ENCODE results near the gene CASQ2. TPM values are rescaled to one million over a fixed set of nuclear protein-coding genes. Genes with fewer than 3 reads are reported as not detected.

The CASQ2 gene
- total RNA-seq, 1 experiment from 2014 or later, result not detected

- BruUV-seq (replicated peaks), result no TSS peak
- H3K27me3 Mint-ChIP-seq (ENCODE audit: insufficient read depth, unreplicated experiment), result no peaks in the 10 kb centered on the region
- CTCF ChIA-PET, result interaction anchor here (0.6 kb wide), 1 partner anchor 138 kb away, joined by 3 read pairs; no protein-coding TSS in a partner anchor
- no peaks in the 10 kb centered on the region for H3K9me3 Mint-ChIP-seq (ENCODE audit: unreplicated experiment)
- H3K36me3 Mint-ChIP-seq (ENCODE audit: insufficient read depth, unreplicated experiment), result peaks cover 24% of the 10 kb centered on the region
- no peak for DNase-seq (ENCODE audit: unreplicated experiment)
- TF ChIP-seq CTCF (IDR thresholded peaks at IDR 0.05; ENCODE audit: unreplicated experiment), result no peak
- peaks cover 18% of the 10 kb centered on the region for H3K4me1 Mint-ChIP-seq (ENCODE audit: insufficient read depth, unreplicated experiment)
- H3K4me3 Mint-ChIP-seq (ENCODE audit: unreplicated experiment), result no peak overlapping the region
- POLR2A ChIA-PET, result interaction anchor here (1.1 kb wide), 1 partner anchor 14 kb away, joined by 3 read pairs; no protein-coding TSS in a partner anchor
- H3K27ac Mint-ChIP-seq (ENCODE audit: low read depth, unreplicated experiment), result no peak overlapping the region
- intact Hi-C loops (cut with micrococcal nuclease), result no loop called here
These were observed 85.7 kb downstream of the CASQ2 start for GRCh38 chr1:115682792-115683191.

- H3K27ac Mint-ChIP-seq (ENCODE audit: low read depth, unreplicated experiment), result peak overlapping the region; percentile 68
- no peak overlapping the region for H3K4me3 Mint-ChIP-seq (ENCODE audit: unreplicated experiment)
- POLR2A ChIA-PET, result interaction anchor here (0.6 to 2.6 kb wide), 3 partner anchors 13 to 39 kb away, joined by 3 to 18 read pairs (median 3); partner anchors contain the start of gene VANGL1
- H3K4me1 Mint-ChIP-seq (ENCODE audit: insufficient read depth, unreplicated experiment), result peaks cover 18% of the 10 kb centered on the region
- H3K36me3 Mint-ChIP-seq (ENCODE audit: insufficient read depth, unreplicated experiment), result peaks cover 17% of the 10 kb centered on the region
- DNase-seq (ENCODE audit: unreplicated experiment), result no peak
- BruUV-seq (replicated peaks), result no TSS peak
- CTCF ChIA-PET, result interaction anchor here (0.9 to 1.7 kb wide), 2 partner anchors 26 to 38 kb away, joined by 3 to 6 read pairs; no protein-coding TSS in a partner anchor
- no peaks in the 10 kb centered on the region for H3K27me3 Mint-ChIP-seq (ENCODE audit: insufficient read depth, unreplicated experiment)
- TF ChIP-seq CTCF (IDR thresholded peaks at IDR 0.05; ENCODE audit: unreplicated experiment), result no peak
- intact Hi-C loops (cut with micrococcal nuclease), result no loop called here
- no peaks in the 10 kb centered on the region for H3K9me3 Mint-ChIP-seq (ENCODE audit: unreplicated experiment)
These were observed 87.8 kb downstream of the CASQ2 start for GRCh38 chr1:115680730-115681111.

DNA sequence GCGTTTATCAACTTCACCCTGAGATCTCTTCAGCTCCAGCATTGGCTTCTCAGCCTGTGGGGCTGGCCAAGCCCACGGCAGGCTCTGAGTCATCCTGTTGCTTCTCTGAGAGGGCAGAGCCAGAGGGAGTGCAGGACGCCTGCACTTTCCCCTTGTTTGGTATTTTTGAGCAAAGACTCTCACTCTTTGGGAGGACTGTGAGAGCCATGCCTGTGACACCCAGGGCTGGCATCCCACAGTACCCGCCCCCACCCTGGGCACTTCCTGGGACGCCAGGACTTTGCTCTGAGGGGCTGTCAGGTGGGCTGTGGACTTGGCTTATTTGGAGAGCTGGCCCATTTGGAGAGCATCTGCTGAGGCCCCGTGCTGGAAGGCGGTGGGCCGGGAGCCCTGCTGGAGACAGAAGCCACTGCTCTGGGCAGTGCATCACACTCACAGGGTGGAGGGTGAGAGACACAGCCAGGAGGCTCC is 89.3 kb downstream of the CASQ2 start:
- TF ChIP-seq CTCF (IDR thresholded peaks at IDR 0.05; ENCODE audit: unreplicated experiment), result no peak
- CTCF ChIA-PET, result interaction anchor here (0.6 to 1.5 kb wide), 6 partner anchors 10 to 302 kb away, joined by 3 to 9 read pairs (median 4); no protein-coding TSS in a partner anchor
- Mint-ChIP-seq H3K36me3 (ENCODE audit: insufficient read depth, unreplicated experiment) (peaks cover 16% of the 10 kb centered on the region), H3K4me1 (ENCODE audit: insufficient read depth, unreplicated experiment) (peaks cover 18% of the 10 kb centered on the region), H3K9me3 (ENCODE audit: unreplicated experiment) (no peaks in the 10 kb centered on the region), H3K4me3 (ENCODE audit: unreplicated experiment) (peak overlapping the region; percentile 44), H3K27ac (ENCODE audit: low read depth, unreplicated experiment) (peak overlapping the region; percentile 68), H3K27me3 (ENCODE audit: insufficient read depth, unreplicated experiment) (no peaks in the 10 kb centered on the region)
- peak; percentile 81 for DNase-seq (ENCODE audit: unreplicated experiment)
- POLR2A ChIA-PET, result interaction anchor here (0.6 to 2.6 kb wide), 8 partner anchors 8 to 1266 kb away, joined by 3 to 18 read pairs (median 3); partner anchors contain the start of gene VANGL1
- intact Hi-C loops (cut with micrococcal nuclease), result no loop called here
- no TSS peak for BruUV-seq (replicated peaks)

GRCh38 chr1:115678141-115678540 is 90.4 kb downstream of the CASQ2 start:
- peaks cover 13% of the 10 kb centered on the region for H3K36me3 Mint-ChIP-seq (ENCODE audit: insufficient read depth, unreplicated experiment)
- intact Hi-C loops (cut with micrococcal nuclease), result no loop called here
- H3K4me3 Mint-ChIP-seq (ENCODE audit: unreplicated experiment), result no peak overlapping the region
- no peaks in the 10 kb centered on the region for H3K27me3 Mint-ChIP-seq (ENCODE audit: insufficient read depth, unreplicated experiment)
- peaks cover 18% of the 10 kb centered on the region for H3K4me1 Mint-ChIP-seq (ENCODE audit: insufficient read depth, unreplicated experiment)
- H3K27ac Mint-ChIP-seq (ENCODE audit: low read depth, unreplicated experiment), result peak overlapping the region; percentile 35
- ChIA-PET CTCF (interaction anchor here (0.7 to 1.5 kb wide), 5 partner anchors 9 to 303 kb away, joined by 3 to 9 read pairs (median 3); no protein-coding TSS in a partner anchor), POLR2A (interaction anchor here (1.0 to 1.1 kb wide), 2 partner anchors 8 to 9 kb away, joined by 3 to 4 read pairs; no protein-coding TSS in a partner anchor)
- H3K9me3 Mint-ChIP-seq (ENCODE audit: unreplicated experiment), result no peaks in the 10 kb centered on the region
- no TSS peak for BruUV-seq (replicated peaks)
- TF ChIP-seq CTCF (IDR thresholded peaks at IDR 0.05; ENCODE audit: unreplicated experiment), result no peak
- no peak for DNase-seq (ENCODE audit: unreplicated experiment)
